Activated effector memory CD4-positive, alpha-beta T cell treated with anti-CD3 and anti-CD28 coated beads, Interleukin-2, amount 50 U/mL, for 16 hours (primary cell): ENCODE results near the gene FLCN.

Source experiments
- DNase-seq: peaks from one replicate; pipeline ENCODE4 v3.0.0-alpha.2; 2020

Gene FLCN

DNA sequence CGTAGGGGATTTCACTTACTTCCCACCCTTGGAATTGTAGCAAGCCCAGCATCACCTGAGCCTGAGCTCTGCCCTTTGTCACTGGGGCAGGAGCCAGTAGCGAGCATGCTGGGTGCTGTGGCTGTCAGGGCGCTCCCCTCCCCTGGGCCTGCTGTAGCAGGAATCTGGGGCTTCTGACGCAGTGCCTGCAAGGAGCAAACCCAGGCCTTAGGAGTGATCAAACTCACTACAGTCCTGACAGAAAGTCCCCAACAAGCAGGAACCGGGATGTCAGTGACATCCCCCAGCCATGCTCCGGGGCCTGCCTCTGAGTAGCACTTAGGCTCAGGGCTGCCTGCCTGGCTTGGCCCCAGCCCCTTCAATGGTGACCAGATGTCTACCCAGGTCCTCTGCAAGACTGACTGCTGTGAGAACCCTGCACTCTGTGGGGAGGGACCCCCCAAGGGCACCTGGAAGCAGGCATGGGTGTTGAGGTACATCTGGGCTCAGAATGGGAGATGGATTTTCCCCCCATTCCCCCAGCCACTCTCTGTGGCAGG, 54.3 kb downstream of the FLCN start:
- DNase-seq = peak; percentile 68

DNA sequence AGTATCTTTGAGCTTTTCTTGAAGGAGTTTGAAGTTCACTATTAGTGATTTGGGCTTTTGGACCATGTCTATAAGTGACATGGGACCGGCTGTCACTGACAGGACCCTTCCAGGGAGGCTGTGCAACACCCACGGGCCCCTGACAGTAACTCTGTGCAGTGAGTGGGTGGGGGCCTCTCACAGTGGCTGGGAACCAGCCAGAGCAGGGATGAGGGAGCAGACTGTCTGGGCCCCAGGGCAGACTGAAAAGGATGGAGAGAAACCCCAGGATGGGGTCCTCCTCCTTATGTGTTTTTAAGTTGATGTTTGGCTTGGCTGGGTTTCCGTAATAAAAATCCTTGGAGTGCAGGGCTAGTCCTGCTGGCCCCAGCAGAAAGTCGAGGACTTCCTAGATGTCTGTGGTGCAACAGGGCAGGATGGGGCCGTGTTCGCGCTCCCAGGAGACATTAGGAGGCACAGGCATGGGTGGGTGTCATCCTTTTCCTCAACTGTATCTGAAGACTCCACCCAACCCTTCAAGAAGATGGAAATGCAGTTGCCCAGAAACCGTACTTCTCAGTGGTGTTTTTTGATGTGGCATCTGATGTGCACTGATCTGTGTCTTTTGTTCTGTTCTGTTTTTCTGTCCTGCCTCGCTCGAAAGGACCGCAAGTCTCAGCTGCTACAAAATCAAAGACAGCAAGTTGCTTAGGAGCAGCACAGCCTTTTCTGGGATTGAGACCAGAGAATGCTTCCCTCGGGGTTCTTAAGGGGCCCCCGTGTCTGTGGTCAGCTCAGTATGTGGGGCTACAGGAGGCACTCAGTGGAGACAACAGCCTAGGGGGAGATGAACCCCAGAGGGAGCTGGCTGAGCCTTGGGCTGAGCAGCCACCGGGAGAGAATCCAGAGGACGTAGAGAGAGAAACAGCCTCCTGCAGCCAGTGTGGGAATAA, 55.0 kb downstream of the FLCN start:
- peak; percentile 75 for DNase-seq

DNA sequence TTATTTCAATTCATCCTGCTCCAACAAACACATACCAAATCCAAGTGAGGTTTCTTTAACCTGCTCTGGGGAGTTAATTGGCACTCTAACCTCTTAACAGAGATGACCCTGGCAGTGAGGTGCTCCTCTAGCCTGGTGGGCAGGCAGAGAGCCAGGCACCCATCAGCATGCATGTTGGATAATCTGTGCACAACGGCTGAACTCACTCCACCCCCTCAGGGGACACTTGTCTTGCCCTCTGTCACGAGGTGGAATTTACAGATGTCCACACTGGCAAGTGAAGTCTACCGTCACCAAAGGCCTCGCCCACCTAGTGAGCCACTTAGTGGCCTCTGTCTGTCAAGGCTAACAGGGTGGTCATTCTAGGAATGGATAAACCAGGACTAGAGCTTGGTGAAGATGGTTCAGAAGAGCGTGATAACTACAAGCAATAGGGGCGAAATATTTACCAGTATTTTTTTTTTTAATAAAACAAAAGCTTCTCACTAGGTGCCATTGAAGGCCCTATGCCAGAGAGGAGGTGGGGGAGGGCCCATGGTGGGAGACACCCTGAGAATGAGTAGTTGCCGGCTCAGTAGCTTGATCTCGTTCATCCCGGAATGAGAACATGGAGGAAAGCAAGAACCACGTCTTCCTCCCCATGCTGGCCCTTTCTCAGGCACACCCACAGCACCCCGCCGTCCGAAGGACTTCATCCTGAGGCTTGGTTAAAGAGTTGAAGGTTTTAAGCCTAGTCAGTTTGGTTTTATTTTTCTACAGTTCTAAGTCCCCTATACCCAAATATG, 56.0 kb downstream of the FLCN start:
- no peak for DNase-seq

DNA sequence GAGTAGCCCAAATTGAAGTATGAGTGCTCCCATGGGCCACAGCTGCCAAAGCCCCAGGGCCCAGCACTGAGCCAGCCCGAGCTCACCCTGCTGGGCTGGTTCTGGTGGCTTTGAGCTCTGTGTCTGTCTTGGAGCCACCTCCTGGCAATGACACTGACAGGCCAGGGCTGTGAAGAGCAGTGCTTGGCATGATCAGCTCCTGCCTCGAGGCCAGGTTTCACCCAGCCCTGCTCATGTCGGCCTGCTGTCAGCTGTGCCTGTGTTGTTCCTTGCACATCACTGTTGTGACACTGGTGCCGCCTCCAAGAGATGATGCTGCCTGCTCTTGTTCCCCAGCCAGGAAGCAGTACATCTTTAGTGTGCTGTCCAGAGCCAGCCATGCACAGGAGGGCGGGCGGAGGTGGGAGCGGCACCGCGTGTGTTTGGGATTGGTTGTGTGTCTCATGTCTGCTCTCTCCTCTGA, 56.8 kb downstream of the FLCN start:
- DNase-seq = peak; percentile 70

DNA sequence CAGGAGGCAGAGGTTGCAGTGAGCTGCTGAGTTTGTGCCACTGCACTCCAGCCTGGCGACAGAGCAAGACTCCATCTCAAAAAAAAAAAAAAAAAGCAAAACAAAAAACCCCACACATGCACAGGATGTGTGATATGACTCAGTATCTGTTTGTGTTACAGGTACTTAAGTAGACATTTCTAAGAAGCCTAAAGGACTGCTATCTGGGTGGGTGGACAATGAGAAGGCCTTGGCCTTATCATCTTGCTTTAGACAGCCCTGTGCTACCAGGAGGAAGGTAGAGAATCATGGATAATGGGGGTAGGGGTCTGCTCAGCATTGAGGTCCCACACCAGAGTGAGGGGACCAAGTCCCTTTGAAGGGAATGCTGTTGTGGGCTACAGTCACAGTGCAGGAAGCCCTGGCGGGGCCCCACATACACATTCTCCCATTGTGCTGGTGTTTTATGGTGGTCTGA, 57.6 kb downstream of the FLCN start:
- DNase-seq = no peak

DNA sequence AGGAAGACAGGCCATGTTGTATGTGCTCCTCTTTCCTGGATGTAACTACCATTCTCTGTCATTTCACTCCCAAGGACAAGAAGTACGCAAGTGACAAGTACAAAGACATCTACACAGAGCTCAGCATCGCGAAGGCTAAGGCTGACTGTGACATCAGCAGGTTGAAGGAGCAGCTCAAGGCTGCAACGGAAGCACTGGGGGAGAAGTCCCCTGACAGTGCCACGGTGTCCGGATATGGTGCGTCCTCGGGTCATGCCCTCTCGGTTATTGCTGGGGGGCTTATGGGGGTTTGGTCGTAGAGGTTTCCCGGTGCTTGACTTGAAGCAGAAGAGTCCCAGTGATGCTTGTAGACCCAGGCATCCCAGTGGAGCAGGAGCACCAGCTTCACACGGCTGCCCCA, 59.8 kb downstream of the FLCN start:
- no peak for DNase-seq

DNA sequence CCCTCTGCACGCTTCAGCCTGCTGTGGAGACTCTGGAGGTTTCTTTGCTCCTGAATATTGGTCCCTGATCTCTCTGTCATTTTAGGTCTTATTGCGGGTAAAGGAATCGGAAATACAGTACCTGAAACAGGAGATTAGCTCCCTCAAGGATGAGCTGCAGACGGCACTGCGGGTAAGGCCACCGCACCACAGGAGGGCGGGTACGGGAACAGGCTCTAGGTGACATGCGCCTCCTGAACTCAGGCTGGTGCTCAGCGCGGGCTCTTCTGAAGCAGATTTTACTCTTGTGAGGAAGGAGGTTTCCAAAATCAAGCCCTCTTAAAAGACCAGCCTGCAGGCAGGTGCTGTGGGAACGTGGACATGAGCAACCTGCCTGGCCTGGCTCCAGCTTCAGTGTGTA, 60.6 kb downstream of the FLCN start:
- DNase-seq = peak; percentile 70

DNA sequence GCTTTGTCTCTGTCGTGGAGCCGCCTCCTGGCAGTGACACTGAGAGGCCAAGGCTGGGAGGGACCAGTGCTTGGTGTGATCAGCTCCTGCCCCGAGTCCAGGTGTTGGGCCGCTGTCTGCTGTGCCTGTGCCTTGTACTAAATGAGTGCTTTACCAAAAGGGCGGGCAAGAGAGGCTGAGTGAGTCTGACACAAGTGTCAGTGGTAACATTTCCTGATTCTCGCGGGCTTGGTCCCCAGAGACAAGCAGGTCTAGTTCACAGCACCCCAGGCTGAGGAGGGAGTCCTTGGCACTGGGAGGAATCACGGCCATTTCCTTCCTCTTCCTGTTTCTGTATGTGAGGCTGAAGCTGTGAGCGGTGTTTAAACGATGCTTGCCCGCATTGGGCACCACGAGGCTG, 61.1 kb downstream of the FLCN start:
- no peak for DNase-seq

DNA sequence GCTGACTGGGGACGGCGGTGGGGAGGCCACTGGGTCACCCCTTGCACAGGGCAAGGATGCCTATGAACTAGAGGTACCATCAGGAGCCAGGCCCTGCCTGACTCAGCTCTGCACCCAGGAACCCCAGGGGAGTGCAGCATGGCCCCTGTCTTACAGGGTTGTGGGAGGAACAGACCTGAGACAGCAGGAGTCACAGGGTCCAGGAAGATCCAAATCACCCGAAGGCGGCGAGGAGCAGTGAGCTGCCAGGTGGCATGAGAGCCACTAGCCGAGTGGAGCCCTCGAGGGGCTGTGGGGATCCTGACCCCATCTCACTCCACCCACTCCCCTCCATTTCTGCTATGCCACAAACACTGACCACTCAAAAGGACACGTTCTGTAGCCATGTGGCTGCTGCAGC, 61.6 kb downstream of the FLCN start:
- DNase-seq = no peak

DNA sequence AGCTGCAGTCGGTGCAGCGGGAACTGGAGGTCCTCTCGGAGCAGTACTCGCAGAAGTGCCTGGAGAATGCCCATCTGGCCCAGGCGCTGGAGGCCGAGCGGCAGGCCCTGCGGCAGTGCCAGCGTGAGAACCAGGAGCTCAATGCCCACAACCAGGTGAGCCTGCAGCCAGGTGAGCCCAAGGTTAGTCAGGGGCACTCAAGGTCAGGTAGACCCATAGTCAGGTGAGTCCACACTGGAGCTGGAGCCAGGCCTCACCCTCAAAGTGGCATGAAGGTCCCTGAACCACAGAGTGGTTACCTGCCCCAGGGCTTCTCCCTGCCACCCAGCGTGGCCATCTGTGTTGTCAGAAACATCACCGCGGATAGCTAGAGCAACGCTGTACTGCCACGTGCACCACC, 63.0 kb downstream of the FLCN start:
- no peak for DNase-seq

DNA sequence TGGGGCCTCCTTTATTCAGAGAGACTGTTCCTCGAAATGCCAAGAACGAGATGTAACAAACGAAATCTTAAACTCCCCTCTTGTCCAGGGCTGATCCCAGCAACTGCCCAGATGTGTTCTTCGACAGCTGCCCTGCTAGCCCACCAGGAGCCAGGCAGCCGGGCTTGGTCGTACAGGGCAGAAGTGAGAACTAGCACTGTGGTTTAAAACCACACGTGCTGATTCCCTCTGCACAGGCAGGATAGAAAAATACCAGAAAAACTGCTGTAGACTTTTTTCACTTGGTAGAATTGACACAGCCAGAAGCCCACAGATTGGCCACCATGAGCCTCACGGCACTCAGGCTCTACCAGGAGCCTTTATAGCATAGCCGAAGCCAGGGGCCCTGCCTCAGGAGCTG, 64.0 kb downstream of the FLCN start:
- no peak for DNase-seq

DNA sequence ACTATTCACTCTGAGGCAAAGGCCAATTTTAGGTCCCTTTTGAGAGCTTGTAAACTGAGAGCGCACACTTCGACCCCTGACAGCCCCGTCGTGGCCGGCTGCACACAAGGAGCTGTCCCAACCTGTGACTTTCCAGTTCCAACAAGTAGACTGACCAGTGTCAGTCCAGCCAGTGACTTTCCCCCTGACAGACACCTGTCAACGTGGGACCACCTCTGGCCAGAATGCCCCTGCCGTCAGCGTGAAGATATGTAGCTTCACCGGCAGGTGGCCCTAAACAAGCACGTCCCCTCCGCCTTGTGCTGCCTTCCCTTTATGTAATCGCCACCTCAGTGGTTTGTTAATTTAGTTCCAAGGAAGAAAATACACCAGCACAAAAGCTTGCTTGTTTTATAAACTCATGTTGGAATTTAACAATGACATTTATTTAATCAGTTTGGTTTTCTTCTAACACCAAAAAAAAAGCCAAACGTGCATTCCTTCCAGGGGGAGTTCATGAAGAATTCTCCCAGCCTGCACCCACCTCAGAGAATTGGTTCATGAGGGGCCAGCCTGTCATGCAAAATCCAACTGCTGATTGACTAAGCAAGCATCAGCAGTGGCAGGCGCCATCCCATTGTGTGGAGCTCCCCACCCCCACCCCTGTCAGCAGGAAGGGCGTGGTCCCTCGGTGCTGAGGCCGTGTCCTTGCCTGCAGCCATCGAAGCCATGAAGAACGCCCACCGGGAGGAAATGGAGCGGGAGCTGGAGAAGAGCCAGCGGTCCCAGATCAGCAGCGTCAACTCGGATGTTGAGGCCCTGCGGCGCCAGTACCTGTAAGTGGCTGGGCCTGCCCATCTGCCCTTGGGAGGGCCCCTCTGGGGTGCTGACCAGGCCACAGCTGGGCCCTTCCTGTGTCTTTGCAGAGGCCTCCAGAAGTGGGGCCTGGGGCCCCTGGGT, 64.7 kb downstream of the FLCN start:
- no peak for DNase-seq

DNA sequence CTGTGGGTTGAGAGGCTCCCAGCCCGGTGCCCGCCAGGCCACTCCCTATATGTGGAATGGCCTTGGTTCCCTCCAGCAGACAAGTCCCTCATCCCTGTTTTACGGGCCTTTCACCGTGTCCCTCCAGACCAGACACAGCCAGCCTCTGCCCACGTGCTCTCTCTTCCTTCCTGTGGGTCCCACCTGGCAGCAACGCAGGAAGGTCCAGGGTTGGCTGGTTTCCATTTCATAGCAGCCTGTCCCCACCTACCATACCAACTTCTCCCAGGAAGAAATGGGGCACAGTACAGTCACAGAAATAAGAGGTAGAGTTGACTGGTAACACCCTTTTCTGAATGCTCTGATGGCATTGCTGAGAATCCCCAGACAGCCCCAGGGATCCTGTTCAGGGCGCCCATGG, 65.8 kb downstream of the FLCN start:
- DNase-seq = no peak

DNA sequence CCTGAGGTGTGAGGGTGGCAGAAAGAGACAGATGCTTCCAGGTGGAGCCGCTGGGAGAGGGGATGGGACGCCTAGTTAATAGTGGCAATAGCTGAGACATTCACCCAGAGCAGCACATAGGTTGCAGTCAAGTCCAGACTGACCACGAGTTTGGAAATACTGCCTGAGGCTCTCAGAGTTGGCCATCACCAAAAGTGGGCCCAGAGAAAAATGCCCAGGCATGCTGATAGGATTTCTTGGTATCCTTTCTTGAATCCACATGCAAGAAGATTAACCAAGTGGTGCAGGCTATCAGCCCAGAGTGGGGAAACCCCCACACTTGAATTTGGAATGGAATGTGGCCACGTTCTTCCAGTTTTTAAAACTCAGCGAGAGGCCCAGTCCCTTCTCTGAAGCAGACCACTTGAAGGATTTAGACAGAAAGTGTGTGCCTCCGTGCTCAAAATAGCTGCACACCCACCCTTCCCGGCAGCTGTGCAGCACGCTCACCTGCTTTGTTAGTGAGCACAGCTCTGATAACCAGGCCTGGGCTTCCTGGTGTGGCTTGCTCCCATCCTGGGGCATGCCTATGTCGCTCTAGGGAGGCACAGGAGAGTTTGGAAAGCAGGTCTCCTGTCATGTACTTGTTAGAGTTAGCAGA, 66.5 kb downstream of the FLCN start:
- DNase-seq = no peak

DNA sequence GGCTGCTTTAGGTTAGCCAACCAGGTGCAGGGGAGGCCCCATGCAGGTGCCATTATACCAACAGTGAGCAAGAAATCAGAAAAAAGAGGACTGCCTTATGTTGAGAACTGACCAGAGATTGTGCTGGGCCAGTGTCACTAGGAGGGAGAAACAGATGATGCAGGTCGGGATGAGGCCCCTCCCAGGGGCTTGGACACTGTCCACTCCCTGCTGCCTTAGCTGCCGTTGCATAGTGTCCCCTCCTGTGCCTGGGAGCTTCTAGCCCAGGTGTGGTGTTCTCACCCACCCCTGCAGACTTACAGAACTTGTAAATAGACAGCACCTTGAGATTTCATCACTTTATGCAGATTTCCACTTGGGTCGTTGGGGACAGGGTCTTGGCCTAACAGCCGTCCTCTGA, 67.6 kb downstream of the FLCN start:
- no peak for DNase-seq

DNA sequence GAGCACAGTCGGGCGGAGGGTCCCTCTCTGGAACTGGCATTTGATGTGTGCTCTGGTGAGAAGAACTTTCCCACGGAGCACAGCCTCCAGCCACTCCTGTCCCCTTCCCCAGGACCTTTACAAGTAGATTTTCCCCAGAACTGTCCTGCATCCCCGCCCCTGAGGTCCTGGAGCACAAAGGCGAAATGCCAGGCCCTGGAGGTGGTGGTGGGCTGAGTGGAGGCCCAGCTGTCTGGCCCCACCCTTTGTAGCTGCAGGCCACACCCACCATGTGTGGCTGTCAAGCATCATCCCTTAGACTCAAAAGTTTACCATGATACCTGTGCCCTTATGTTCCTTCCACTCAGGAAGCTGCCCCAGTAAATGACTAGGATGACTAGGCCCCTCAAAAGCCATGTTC, 68.6 kb downstream of the FLCN start:
- no peak for DNase-seq

DNA sequence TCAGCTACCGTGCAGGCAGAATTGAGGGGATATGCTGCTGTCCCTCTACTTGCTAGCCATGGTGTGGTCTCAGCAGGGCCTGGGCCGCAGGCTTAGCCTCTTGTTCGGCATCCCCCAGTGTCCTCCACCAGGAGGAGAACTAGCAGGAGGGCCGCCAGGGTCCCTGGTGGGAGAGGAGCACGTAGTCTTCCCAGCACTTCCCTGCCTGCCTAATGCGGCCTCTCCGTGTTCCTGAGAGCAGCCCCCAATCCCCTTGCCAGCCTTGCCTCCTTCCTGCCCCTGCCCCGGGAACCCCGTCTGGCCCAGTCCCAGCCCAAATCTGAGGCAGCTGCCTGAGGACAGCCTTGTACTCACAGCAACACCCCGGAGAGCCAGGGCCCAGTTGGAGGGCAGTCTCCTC, 69.0 kb downstream of the FLCN start:
- no peak for DNase-seq

DNA sequence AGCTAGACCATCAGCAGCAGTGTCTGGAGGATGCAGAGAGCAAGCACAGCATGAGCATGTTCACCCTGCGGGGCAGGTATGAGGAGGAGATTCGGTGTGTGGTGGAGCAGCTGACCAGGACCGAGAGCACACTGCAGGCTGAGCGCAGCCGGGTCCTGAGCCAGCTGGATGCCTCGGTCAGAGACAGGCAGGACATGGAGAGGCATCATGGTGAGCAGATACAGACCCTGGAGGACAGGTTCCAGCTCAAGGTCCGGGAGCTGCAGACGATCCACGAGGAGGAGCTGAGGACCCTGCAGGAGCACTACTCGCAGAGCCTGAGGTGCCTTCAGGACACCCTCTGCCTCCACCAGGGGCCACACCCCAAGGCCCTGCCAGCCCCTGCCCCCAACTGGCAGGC, 69.6 kb downstream of the FLCN start:
- no peak for DNase-seq

DNA sequence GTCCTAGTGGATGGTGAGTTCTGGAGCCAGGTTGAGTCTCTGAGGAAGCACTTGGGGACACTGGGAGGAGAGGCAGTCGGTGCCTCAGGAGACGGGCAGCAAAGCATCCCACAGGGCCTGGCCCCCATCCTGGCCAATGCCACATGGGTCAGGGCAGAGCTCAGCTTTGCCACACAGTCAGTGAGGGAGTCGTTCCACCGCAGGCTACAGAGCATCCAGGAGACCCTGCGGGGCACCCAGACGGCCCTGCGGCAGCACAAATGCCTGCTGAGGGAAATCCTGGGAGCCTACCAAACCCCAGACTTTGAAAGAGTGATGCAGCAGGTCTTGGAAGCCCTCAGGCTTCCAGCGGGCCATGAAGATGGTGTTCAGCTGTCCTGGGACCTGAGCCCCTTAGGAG, 70.5 kb downstream of the FLCN start:
- no peak for DNase-seq

DNA sequence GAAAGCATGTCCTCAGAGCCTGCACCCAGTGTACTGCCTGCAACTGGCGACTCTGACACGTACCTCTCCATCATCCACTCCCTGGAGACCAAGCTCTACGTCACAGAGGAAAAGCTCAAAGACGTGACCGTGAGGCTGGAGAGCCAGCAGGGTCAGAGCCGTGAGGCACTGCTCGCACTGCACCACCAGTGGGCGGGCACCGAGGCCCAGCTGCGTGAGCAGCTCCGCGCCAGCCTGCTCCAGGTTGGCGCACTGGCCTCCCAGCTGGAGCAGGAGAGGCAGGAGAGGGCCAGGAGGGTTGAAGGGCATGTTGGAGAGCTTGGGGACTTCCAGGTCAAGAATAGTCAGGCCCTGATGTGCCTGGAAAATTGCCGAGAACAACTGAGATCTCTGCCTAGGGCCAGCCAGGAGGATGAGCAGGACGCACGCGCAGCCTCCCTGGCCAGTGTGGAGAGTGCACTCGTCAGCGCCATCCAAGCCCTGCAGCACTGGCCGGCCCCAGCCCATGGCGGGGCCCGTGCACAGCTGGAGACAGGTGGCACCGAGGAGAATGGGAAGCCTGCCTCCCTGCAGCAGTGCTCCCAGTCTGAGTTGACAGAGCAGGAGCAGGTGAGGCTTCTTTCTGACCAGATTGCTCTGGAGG, 71.2 kb downstream of the FLCN start:
- DNase-seq = no peak

DNA sequence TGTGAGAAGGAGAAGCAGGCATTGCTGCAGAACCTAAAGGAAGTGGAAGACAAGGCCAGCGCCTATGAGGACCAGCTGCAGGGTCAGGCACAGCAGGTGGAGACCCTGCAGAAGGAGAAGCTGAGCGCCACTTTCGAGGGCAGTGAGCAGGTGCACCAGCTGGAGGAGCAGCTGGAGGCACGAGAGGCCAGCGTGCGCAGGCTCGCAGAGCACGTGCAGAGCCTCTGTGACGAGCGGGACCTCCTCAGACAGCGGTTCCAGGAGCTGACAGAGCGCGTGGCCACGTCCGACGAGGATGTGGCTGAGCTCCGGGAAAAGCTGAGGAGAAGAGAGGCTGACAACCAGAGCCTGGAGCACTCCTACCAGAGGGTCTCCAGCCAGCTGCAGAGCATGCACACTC, 72.3 kb downstream of the FLCN start:
- DNase-seq = no peak

DNA sequence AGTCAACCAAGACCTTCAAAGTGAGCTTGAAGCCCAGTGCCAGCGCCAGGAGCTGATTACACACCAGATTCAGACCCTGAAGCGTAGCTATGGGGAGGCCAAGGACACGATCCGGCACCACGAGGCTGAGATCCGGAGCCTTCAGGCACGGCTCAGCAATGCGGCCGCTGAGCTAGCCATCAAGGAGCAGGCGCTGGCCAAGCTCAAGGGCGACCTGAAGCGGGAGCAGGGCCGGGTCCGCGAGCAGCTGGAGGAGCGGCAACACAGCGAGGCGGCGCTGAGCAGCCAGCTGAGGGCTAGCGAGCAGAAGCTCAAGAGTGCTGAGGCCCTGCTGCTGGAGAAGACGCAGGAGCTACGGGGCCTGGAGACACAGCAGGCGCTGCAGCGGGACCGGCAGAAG, 72.8 kb downstream of the FLCN start:
- no peak for DNase-seq
